Coronary artery (tissue), 2 donors: Measurements from ENCODE around the gene SDHAF4.
A peak's percentile ranks its signal among the peaks of the same experiment; 100 is the strongest.

ENCODE experiments used
- DNase-seq: peaks from one replicate; pipeline ENCODE4 v3.0.0-alpha.2; 2017; ENCODE audit warnings: low spot score
- H3K27ac ChIP-seq, 2 donors: fragments of 200-600 bp; sonication (generic); one replicate each; pipeline ENCODE4 v1.5.1; 2016 to 2019
- H3K4me3 ChIP-seq: fragments of 200-600 bp; sonication (generic); 2 replicates; pipeline ENCODE4 v1.5.1; 2016; ENCODE audit warnings: mild to moderate bottlenecking, moderate library complexity
- CTCF ChIP-seq: fragments of 200-600 bp; sonication (generic); IDR thresholded peaks from one replicate; pipeline ENCODE4 v1.5.1; 2019; ENCODE audit warnings: antibody characterized with exemption

SDHAF4 gene

GRCh38 chr6:70566751-70567382 lies at the start of gene SDHAF4:
TSS of gene SDHAF4 (plus strand) at chr6:70566930. CDS start at chr6:70566941, 11 bp downstream.
- peak within 1 kb of the TSS; percentile 76 for H3K4me3 ChIP-seq
- TF ChIP-seq CTCF: no peak
- peak within 1 kb of the TSS; percentile 79 to 85 for H3K27ac ChIP-seq
- peak; percentile 93 for DNase-seq

DNA sequence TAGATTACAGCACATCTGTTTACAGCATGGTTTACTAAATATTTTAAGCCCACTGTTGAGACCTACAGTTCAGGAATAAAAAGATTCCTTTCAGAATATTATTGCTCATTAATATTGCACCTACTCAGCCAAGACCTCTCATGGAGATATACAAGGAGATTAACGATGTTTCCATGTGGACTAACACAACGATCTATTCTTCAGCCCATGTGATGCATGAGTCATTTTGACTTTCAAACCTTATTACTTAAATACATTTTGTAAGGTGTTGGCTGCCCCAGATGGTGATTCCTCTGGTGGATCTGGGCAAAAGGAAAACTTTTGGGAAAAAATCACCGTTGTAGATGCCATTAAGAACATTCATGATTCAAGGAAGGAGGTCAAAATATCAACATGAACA lies 48.0 kb upstream of the SDHAF4 start:
- H3K4me3 ChIP-seq: no peak overlapping the region
- no peak overlapping the region for H3K27ac ChIP-seq
- no peak for TF ChIP-seq CTCF
- DNase-seq: no peak

DNA sequence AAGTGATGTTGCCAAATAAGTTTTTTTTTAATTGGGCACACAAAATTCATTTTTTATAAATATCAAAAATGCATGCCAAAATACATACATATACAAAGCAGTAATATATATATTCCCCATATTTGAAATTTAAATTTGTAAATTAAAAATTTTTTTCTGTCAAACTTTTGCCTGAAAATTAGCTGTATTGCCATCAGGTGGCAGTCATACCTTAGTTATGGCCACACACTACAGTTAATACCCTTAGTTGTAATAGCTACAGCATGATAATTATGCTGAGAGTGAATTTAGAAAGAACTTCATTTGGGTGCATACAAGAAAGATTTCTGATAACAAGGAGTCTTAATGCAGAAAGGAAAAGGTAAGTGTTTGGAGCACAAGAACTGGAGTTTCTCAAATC lies 46.2 kb upstream of the SDHAF4 start:
- DNase-seq: no peak
- no peak overlapping the region for H3K4me3 ChIP-seq
- H3K27ac ChIP-seq: no peak overlapping the region
- no peak for TF ChIP-seq CTCF

DNA sequence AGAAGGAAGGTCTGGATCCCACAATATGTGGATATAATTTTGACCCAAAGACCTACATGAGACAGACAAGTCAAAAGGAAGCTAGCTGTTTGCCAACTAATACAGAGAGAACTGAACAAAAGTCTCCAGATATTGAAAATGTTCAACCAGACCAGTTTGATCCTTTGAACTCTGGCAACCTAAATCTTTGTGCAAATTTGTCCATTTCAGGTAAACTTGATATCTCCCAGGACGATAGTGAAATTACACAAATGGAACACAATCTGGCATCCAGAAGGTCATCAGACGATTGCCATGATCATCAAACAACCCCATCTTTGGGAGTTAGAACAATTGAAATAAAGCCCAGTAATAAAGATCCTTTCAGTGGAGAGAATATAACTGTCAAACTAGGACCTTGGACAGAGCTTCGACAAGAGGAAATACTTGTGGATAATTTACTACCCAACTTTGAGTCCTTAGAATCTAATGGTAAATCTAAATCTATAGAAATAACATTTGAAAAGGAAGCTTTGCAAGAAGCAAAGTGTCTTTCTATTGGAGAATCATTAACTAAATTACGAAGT lies 41.9 kb upstream of the SDHAF4 start:
- TF ChIP-seq CTCF: no peak
- Histone ChIP-seq H3K4me3 (no peak overlapping the region), H3K27ac (no peak overlapping the region)
- DNase-seq: no peak

- no peak for DNase-seq
- Histone ChIP-seq H3K4me3 (no peak overlapping the region), H3K27ac (no peak overlapping the region)
- no peak for TF ChIP-seq CTCF
Measured at GRCh38 chr6:70527071-70527737, 39.5 kb upstream of the SDHAF4 start.

DNA sequence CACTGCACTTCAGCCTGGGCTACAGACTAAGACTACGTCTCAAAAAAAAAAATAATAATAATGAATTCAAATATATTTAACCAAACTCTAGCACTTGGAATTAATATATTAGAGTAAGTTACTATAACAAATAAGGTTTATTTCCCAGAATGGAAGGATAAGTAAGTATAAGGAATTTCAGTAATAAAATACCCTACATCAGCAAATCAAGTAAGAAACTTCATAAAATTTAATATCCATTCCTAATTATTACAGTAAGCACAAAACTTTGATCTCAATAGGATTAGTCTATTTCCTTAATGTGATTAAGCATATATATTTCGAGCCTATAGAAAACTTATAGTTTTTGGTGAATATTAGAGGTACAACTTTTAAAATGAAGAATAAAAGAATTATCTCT lies 36.7 kb upstream of the SDHAF4 start:
- no peak for TF ChIP-seq CTCF
- DNase-seq: no peak

DNA sequence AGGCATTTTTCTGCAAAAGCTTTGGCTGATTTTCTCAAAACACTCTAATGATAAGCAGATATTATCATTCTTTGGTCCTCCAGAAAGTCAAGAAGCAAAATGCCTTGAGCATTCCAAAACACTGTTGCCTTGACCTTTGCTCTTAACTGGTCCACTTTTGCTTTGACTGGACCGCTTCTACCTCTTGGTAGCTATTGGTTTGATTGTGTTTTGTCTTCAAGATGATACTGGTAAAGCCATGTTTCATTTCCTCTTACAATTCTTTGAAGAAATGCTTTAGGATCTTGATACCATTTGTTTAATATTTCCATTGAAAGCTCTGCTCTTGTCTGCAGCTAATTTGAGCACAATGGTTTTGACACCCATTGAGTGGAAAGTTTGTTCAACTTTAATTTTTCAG lies 35.6 kb upstream of the SDHAF4 start:
- no peak for DNase-seq
- no peak overlapping the region for H3K27ac ChIP-seq
- TF ChIP-seq CTCF: no peak
- H3K4me3 ChIP-seq: no peak overlapping the region

More for the DNA sequence above, 36.7 kb upstream of the SDHAF4 start:
- Histone ChIP-seq H3K27ac (no peak overlapping the region), H3K4me3 (no peak overlapping the region)
